Nephron (organoid): ENCODE measurements around the gene ZDHHC21.

ENCODE experiments used
- H3K27ac Mint-ChIP-seq, 3 experiments: 2 replicates each; pipeline ENCODE4 v1.8.0; 2020; ENCODE audit warnings: mixed read lengths in 3 of 3, mild to moderate bottlenecking in 2 of 3, moderate library complexity in 1 of 3
- H3K27me3 Mint-ChIP-seq: 2 replicates; pipeline ENCODE4 v1.8.0; 2021; ENCODE audit warnings: low read depth, mild to moderate bottlenecking, moderate library complexity, mixed read lengths
- H3K36me3 Mint-ChIP-seq: 2 replicates; pipeline ENCODE4 v1.8.0; 2020; ENCODE audit warnings: low read depth, mixed read lengths
- H3K4me1 Mint-ChIP-seq: 2 replicates; pipeline ENCODE4 v1.8.0; 2020; ENCODE audit warnings: mixed read lengths
- H3K4me3 Mint-ChIP-seq, 3 experiments: 2 replicates each; pipeline ENCODE4 v1.8.0; 2020; ENCODE audit warnings: mild to moderate bottlenecking in 3 of 3, mixed read lengths in 3 of 3, moderate library complexity in 2 of 3
- H3K9me3 Mint-ChIP-seq: 2 replicates; pipeline ENCODE4 v1.8.0; 2020; ENCODE audit warnings: mixed read lengths
- CTCF ChIP-seq, 3 experiments: fragments of 200-600 bp; sonication (generic); IDR thresholded peaks; one replicate each; pipeline ENCODE4 v1.5.0; 2021; ENCODE audit warnings: antibody characterized with exemption in 3 of 3; ENCODE audit not compliant: unreplicated experiment in 3 of 3

The ZDHHC21 gene

DNA sequence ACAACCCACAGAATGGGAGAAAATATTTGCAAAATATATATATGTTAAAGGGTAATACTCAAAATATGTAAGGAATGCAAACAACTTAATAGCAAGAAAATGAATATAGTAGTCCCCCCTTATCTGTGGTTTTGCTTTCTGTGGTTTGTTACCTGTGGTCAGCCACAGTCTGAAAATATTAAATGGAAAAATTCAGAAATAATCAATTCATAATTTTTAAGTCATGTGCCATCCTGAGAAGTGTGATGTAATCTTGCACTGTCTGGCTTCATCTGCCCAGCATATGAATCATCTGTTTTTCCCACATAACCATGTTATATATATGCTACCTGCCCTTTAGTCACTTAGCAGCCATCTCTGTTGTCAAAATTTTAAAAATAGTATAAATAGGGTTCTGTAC is 17.6 kb upstream of the ZDHHC21 start:
- Mint-ChIP-seq H3K9me3 (peaks cover 39% of the 10 kb centered on the region), H3K4me1 (no peaks in the 10 kb centered on the region), H3K4me3 (no peak overlapping the region), H3K27ac (no peak overlapping the region), H3K36me3 (peaks cover 62% of the 10 kb centered on the region), H3K27me3 (no peaks in the 10 kb centered on the region)
- no peak for TF ChIP-seq CTCF (IDR thresholded peaks at IDR 0.05; ENCODE audit: unreplicated experiment in 3 of 3)

GRCh38 chr9:14706530-14707140 is 13.4 kb upstream of the ZDHHC21 start:
- no peak for TF ChIP-seq CTCF (IDR thresholded peaks at IDR 0.05; ENCODE audit: unreplicated experiment in 3 of 3)
- no peak overlapping the region for H3K27ac Mint-ChIP-seq
- H3K4me1 Mint-ChIP-seq: peaks cover 6% of the 10 kb centered on the region
- H3K36me3 Mint-ChIP-seq: peaks cover 66% of the 10 kb centered on the region
- no peak overlapping the region for H3K4me3 Mint-ChIP-seq
- peaks cover 51% of the 10 kb centered on the region for H3K9me3 Mint-ChIP-seq
- H3K27me3 Mint-ChIP-seq: no peaks in the 10 kb centered on the region

GRCh38 chr9:14705079-14705478 is 11.8 kb upstream of the ZDHHC21 start:
- Mint-ChIP-seq H3K9me3 (peaks cover 45% of the 10 kb centered on the region), H3K27me3 (no peaks in the 10 kb centered on the region), H3K4me3 (no peak overlapping the region), H3K36me3 (peaks cover 51% of the 10 kb centered on the region), H3K27ac (no peak overlapping the region), H3K4me1 (peaks cover 6% of the 10 kb centered on the region)
- TF ChIP-seq CTCF (IDR thresholded peaks at IDR 0.05; ENCODE audit: unreplicated experiment in 3 of 3): no peak

DNA sequence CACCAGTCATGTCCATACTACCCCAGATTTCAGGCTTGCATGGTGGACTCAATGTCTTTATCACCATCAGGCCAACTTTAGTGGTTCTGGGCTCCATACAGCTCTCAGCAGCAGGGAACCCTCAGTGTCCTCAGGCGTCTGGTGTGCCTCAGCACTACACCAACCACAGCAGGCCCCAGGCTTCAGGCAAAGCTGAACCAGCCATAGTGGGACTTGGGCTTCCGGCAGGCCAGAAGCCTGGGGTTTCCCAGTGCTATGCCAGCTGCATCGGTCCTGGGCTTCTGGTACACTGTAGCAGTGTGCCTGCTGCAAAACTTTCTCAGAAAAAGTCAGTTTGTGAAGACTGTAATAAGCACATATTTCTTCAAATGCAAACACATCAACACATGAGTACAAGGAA is 11.0 kb upstream of the ZDHHC21 start:
- TF ChIP-seq CTCF (IDR thresholded peaks at IDR 0.05; ENCODE audit: unreplicated experiment in 3 of 3): no peak
- H3K4me3 Mint-ChIP-seq: no peak overlapping the region
- H3K4me1 Mint-ChIP-seq: peaks cover 6% of the 10 kb centered on the region
- H3K27me3 Mint-ChIP-seq: no peaks in the 10 kb centered on the region
- H3K36me3 Mint-ChIP-seq: peaks cover 43% of the 10 kb centered on the region
- no peak overlapping the region for H3K27ac Mint-ChIP-seq
- H3K9me3 Mint-ChIP-seq: peaks cover 37% of the 10 kb centered on the region

DNA sequence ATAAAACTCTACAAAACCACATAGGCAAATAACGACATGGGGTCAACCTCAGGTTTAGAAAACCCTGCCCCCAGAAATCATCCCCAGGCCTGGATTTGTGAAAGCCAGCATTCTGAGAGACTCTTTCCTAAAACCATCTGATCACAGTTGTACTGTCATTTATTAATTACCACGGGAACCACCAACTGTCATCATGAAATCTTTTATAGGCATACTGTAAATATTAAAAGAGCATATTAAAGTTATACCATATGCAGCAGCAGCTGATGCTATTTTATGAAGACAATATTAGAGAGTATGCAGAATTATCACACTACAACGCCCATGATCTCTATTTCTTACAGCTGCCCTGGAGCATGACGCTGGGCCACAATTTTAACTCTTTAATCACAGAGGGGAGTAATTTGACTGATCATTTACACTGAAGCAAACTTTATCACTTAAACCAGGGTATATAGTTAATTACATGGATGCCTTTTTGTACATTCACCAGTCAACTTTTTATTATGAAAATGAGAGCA is 9.0 kb upstream of the ZDHHC21 start:
- H3K27me3 Mint-ChIP-seq: no peaks in the 10 kb centered on the region
- H3K4me3 Mint-ChIP-seq: no peak overlapping the region
- no peak overlapping the region for H3K27ac Mint-ChIP-seq
- no peak for TF ChIP-seq CTCF (IDR thresholded peaks at IDR 0.05; ENCODE audit: unreplicated experiment in 3 of 3)
- H3K36me3 Mint-ChIP-seq: peaks cover 23% of the 10 kb centered on the region
- H3K4me1 Mint-ChIP-seq: peaks cover 6% of the 10 kb centered on the region
- peaks cover 23% of the 10 kb centered on the region for H3K9me3 Mint-ChIP-seq
